H1 (cell line): ENCODE results near the gene KLF9. TPM values are rescaled to one million over a fixed set of nuclear protein-coding genes. Genes with fewer than 3 reads are reported as not detected.

Experiments
- CTCF ChIA-PET: fragments of 300-600 bp; sonication (Branson Sonifier 250); formaldehyde crosslinking; loops from one replicate; lab custom pipeline; 2021; ENCODE audit not compliant: partially characterized antibody; lab: Charles Lee
- POLR2A ChIA-PET: fragments of 300-600 bp; sonication (Branson Sonifier 250); formaldehyde crosslinking; loops from one replicate; lab custom pipeline; 2021; ENCODE audit warnings: inconsistent platforms; ENCODE audit not compliant: partially characterized antibody; lab: Charles Lee
- DNase-seq, 2 experiments: peaks; one replicate each; pipeline versions ENCODE4 v3.0.0 to v3.0.0-alpha.2; 2010 to 2022; ENCODE audit warnings: low spot score in 2 of 2, low read depth in 1 of 2, mixed read lengths in 1 of 2
- FAIRE-seq: peaks from 2 replicates; lab custom pipeline; 2011; peaks lifted over from hg19 to GRCh38; lab: Jason Lieb, UNC
- H2AFZ ChIP-seq: 2 replicates; pipeline ENCODE4 v1.8.1; 2012; ENCODE audit warnings: low read length, inconsistent platforms
- H2AK5ac ChIP-seq: 2 replicates; pipeline ENCODE4 v1.6.1; 2013; ENCODE audit warnings: low read depth, low read length
- H2BK120ac ChIP-seq: replicated peaks from 2 replicates; pipeline ENCODE3; 2013; ENCODE audit warnings: low read depth, low read length, inconsistent platforms
- H2BK12ac ChIP-seq: 2 replicates; pipeline ENCODE4 v1.6.1; 2013; ENCODE audit warnings: low read depth, low read length
- H2BK15ac ChIP-seq: 2 replicates; pipeline ENCODE4 v1.6.1; 2013; ENCODE audit warnings: low read length
- H2BK20ac ChIP-seq: 2 replicates; pipeline ENCODE4 v1.6.1; 2013; ENCODE audit warnings: low read length
- H2BK5ac ChIP-seq: 2 replicates; pipeline ENCODE4 v1.6.1; 2013; ENCODE audit warnings: low read depth, low read length
- H3K14ac ChIP-seq: 2 replicates; pipeline ENCODE4 v1.6.1; 2013; ENCODE audit warnings: inconsistent platforms; ENCODE audit not compliant: insufficient read length
- H3K18ac ChIP-seq: 2 replicates; pipeline ENCODE4 v1.6.1; 2013; ENCODE audit warnings: low read length; ENCODE audit errors: extremely low read depth
- H3K23ac ChIP-seq: 2 replicates; pipeline ENCODE4 v1.6.1; 2013; ENCODE audit warnings: inconsistent platforms; ENCODE audit not compliant: insufficient read length
- H3K23me2 ChIP-seq: 2 replicates; pipeline ENCODE4 v1.6.1; 2013; ENCODE audit warnings: low read depth, low read length
- H3K27ac ChIP-seq: 2 replicates; pipeline ENCODE4 v1.6.1; 2011; ENCODE audit warnings: low read depth, low read length, inconsistent platforms
- H3K27me3 ChIP-seq, 4 experiments: replicated peaks in 1 of 4; 1 replicate in 1 of 4; 2 replicates in 3 of 4; pipeline versions ENCODE4 v1.6.1 to v1.8.1; 2011 to 2013; ENCODE audit warnings: low read length in 3 of 4, mild to moderate bottlenecking in 3 of 4, inconsistent platforms in 2 of 4, mixed read lengths in 2 of 4, moderate library complexity in 1 of 4; ENCODE audit not compliant: control insufficient read depth in 3 of 4, insufficient read depth in 3 of 4; ENCODE audit errors: extremely low read depth in 1 of 4
- H3K36me3 ChIP-seq, 4 experiments: 2 replicates each; pipeline versions ENCODE4 v1.6.1 to v1.8.1; 2011 to 2013; ENCODE audit warnings: mild to moderate bottlenecking in 4 of 4, low read length in 3 of 4, moderate library complexity in 2 of 4, control low read depth in 1 of 4, inconsistent platforms in 1 of 4; ENCODE audit not compliant: insufficient read depth in 4 of 4, control insufficient read depth in 2 of 4
- H3K4ac ChIP-seq: replicated peaks from 2 replicates; pipeline ENCODE3; 2013; ENCODE audit warnings: low read length, low read depth, mixed read lengths, inconsistent platforms; ENCODE audit not compliant: insufficient read length
- H3K4me1 ChIP-seq, 4 experiments: replicated peaks in 1 of 4; 1 replicate in 1 of 4; 2 replicates in 3 of 4; pipeline versions ENCODE4 v1.6.1 to v1.8.1; 2011 to 2013; ENCODE audit warnings: low read length in 3 of 4, inconsistent platforms in 2 of 4, mixed read lengths in 1 of 4; ENCODE audit not compliant: insufficient read depth in 4 of 4, control insufficient read depth in 3 of 4
- H3K4me2 ChIP-seq, 2 experiments: 2 replicates each; pipeline versions ENCODE4 v1.6.1 to v1.8.1; 2011 to 2013; ENCODE audit warnings: low read depth in 2 of 2, low read length in 2 of 2, control low read depth in 1 of 2, inconsistent platforms in 1 of 2, mild to moderate bottlenecking in 1 of 2; ENCODE audit not compliant: insufficient read depth in 1 of 2
- H3K4me3 ChIP-seq, 4 experiments: fragments of 200-600, 300-600 bp in 1 of 4; sonication (generic), shearing (Covaris generic), sonication (Bioruptor Twin) in 1 of 4; 2 replicates each; pipeline versions ENCODE4 v1.5.1 to v1.8.1; 2011 to 2016; ENCODE audit warnings: low read length in 4 of 4, low read depth in 3 of 4, control low read depth in 2 of 4, inconsistent platforms in 2 of 4, mild to moderate bottlenecking in 2 of 4, mixed read lengths in 1 of 4, moderate library complexity in 1 of 4; ENCODE audit not compliant: insufficient read depth in 2 of 4; ENCODE audit errors: extremely low read depth in 1 of 4
- H3K56ac ChIP-seq: replicated peaks from 2 replicates; pipeline ENCODE3; 2013; ENCODE audit warnings: low read depth, mild to moderate bottlenecking, mixed read lengths, low read length, inconsistent platforms; ENCODE audit not compliant: insufficient read length
- H3K79me1 ChIP-seq: 2 replicates; pipeline ENCODE4 v1.6.1; 2013; ENCODE audit warnings: low read depth, low read length, control low read depth
- H3K79me2 ChIP-seq, 2 experiments: 2 replicates each; pipeline versions ENCODE4 v1.6.1 to v1.8.1; 2012 to 2013; ENCODE audit warnings: low read length in 2 of 2, mild to moderate bottlenecking in 2 of 2, inconsistent platforms in 1 of 2; ENCODE audit not compliant: insufficient read depth in 2 of 2, control insufficient read depth in 1 of 2
- H3K9ac ChIP-seq, 4 experiments: replicated peaks in 1 of 4; 1 replicate in 1 of 4; 2 replicates in 3 of 4; pipeline versions ENCODE4 v1.6.1 to v1.8.1; 2011 to 2013; ENCODE audit warnings: low read depth in 3 of 4, low read length in 3 of 4, control low read depth in 2 of 4, mild to moderate bottlenecking in 2 of 4, moderate library complexity in 2 of 4, inconsistent platforms in 1 of 4; ENCODE audit errors: extremely low read depth in 1 of 4
- H3K9me3 ChIP-seq, 2 experiments: 2 replicates each; pipeline versions ENCODE4 v1.6.1 to v1.8.1; 2012 to 2013; ENCODE audit warnings: mild to moderate bottlenecking in 2 of 2, moderate library complexity in 2 of 2, control low read depth in 1 of 2, inconsistent platforms in 1 of 2, low read depth in 1 of 2, low read length in 1 of 2, mixed read lengths in 1 of 2; ENCODE audit not compliant: insufficient read depth in 2 of 2
- H4K20me1 ChIP-seq, 2 experiments: replicated peaks in 1 of 2; 2 replicates each; pipeline versions ENCODE3 to v1.8.1; 2011 to 2013; ENCODE audit warnings: inconsistent platforms in 2 of 2, low read length in 2 of 2, mild to moderate bottlenecking in 1 of 2; ENCODE audit not compliant: insufficient read depth in 2 of 2, control insufficient read depth in 1 of 2
- H4K5ac ChIP-seq: 2 replicates; pipeline ENCODE4 v1.6.1; 2013; ENCODE audit warnings: low read length, low read depth, mixed read lengths, inconsistent platforms; ENCODE audit not compliant: insufficient read length
- H4K8ac ChIP-seq: 2 replicates; pipeline ENCODE4 v1.8.0; 2013; ENCODE audit warnings: mild to moderate bottlenecking, moderate library complexity, low read length, inconsistent platforms; ENCODE audit not compliant: insufficient read depth; ENCODE audit errors: extremely low read depth
- H4K91ac ChIP-seq: replicated peaks from 2 replicates; pipeline ENCODE3; 2013; ENCODE audit warnings: low read length, mixed read lengths, inconsistent platforms; ENCODE audit not compliant: insufficient read length
- CREB1 ChIP-seq: IDR thresholded peaks from 2 replicates; pipeline ENCODE4 v1.6.1; 2012; ENCODE audit warnings: inconsistent platforms
- EGR1 ChIP-seq: IDR thresholded peaks from 2 replicates; pipeline ENCODE4 v1.6.1; 2011; ENCODE audit warnings: low read depth, low read length, borderline replicate concordance
- GABPA ChIP-seq: IDR thresholded peaks from 2 replicates; pipeline ENCODE4 v1.6.1; 2011; ENCODE audit warnings: mild to moderate bottlenecking, low read length, moderate library complexity, borderline replicate concordance; ENCODE audit not compliant: insufficient read depth
- HDAC6 ChIP-seq: IDR thresholded peaks from one replicate; pipeline ENCODE4 v1.7.1; 2012; ENCODE audit warnings: low read depth, mild to moderate bottlenecking, inconsistent platforms, low read length, moderate library complexity
- KDM4A ChIP-seq: IDR thresholded peaks from one replicate; pipeline ENCODE4 v1.7.1; 2012; ENCODE audit warnings: low read depth, mild to moderate bottlenecking, moderate library complexity, low read length, inconsistent platforms; ENCODE audit not compliant: severe bottlenecking
- RBBP5 ChIP-seq: IDR thresholded peaks from 2 replicates; pipeline ENCODE4 v1.7.1; 2012; ENCODE audit warnings: low read depth, mild to moderate bottlenecking, inconsistent platforms, low read length, moderate library complexity, borderline replicate concordance
- SP4 ChIP-seq: IDR thresholded peaks from 2 replicates; pipeline ENCODE4 v1.6.1; 2012; ENCODE audit warnings: low read length, inconsistent platforms
- SRF ChIP-seq: IDR thresholded peaks from 2 replicates; pipeline ENCODE4 v1.6.1; 2011; ENCODE audit warnings: mild to moderate bottlenecking, low read depth, low read length, moderate library complexity
- USF2 ChIP-seq: IDR thresholded peaks from 2 replicates; pipeline ENCODE4 v1.6.1; 2011; ENCODE audit warnings: low read length, improper control_type of control experiment
- YY1 ChIP-seq: IDR thresholded peaks from 2 replicates; pipeline ENCODE4 v1.6.1; 2011; ENCODE audit warnings: low read depth, mild to moderate bottlenecking, low read length
- WGBS, 2 experiments: shearing (Covaris generic) in 1 of 2; methylation state at CpG; one replicate each; pipeline versions ENCODE4 v1.1.6 to v1.1.7; 2013 to 2015; ENCODE audit warnings: low lambda C conversion rate in 2 of 2, mixed read lengths in 2 of 2, inconsistent platforms in 1 of 2, low coverage in 1 of 2, missing lambda C conversion rate in 1 of 2; ENCODE audit not compliant: insufficient replicate concordance in 2 of 2, insufficient coverage in 1 of 2, insufficient read length in 1 of 2; ENCODE audit errors: extremely low coverage in 1 of 2, missing lambda C conversion rate in 1 of 2; 5-methylcytosine and 5-hydroxymethylcytosine counted together
- polyA plus RNA-seq, 7 experiments: library from polyadenylated mRNA; depleted of rRNA in 3 of 7; stranded (reverse) in 5 of 7; unstranded in 2 of 7; fragments of >200 nt in 5 of 7; fragments of 200-250 nt in 2 of 7; gene quantifications; 1 replicate in 5 of 7; 2 replicates in 1 of 7; 4 replicates in 1 of 7; pipeline versions ENCODE4 v1.2.1 to v1.2.3, GENCODE V29; 2011 to 2013; ENCODE audit warnings: missing spikeins in 2 of 7, mixed read lengths in 2 of 7
- total RNA-seq: library from RNA; stranded (reverse); fragmentation: NEBNext Ultra II Directional; extraction: Animal tissue kit (Norgen Biotek cat#: 25700); gene quantifications from 2 replicates; pipeline ENCODE4 v1.2.1, GENCODE V29; 2021
- TF ChIP-seq, protein P1 (sequence below): IDR thresholded peaks from 2 replicates; pipeline ENCODE4 v1.6.1; 2012; ENCODE audit warnings: inconsistent platforms

Gene KLF9
- total and polyA plus RNA-seq, 2 of the 8 experiments (the other 6 are each of a cell fraction or from before 2014, with no cell fraction given) = 0.47 to 0.82 TPM

DNA sequence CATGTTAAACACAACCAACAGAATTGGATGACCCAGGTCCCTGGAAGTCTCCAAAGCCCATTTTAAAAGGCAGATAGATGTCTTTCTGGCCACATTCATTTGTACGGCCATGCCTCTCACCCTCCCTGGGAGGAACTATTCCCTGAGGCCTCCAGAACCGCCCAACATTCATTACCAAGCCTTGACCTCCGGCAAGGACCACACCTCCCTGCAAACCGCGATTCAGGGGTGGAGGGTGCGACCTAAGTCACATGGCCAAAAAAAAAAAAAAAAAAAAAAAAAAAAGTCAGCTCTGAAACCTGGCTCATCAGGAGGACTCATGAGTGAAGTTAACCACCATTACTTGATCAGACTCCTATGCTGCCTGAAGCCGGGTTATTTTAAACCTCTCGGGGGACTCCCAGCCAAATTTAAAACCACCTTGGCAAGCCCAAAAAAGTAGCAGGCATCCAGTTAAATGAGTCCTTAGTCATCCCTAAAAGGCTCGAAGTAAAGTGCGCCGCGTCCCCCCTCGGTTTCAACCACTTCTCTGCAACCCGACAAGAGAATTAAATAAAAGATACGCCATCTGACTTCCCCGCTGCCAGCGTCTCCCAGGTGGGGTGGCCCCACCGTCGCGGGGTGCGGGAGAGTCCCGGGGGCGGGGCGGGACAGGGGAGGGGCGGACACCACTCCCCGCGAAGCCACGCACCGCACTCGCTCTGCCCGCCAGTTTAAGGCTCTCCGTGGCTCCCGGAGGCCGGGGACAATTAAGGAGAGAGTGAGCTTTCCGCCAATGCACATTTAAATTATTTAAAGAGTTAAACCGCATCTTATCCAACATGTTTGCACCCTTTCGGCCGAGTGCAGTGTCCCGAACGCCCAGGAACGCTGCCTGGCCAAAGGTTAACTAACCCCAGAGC, 2.3 kb downstream of the KLF9 start:
- Histone ChIP-seq H3K23ac (no peak overlapping the region), H3K79me1 (no peaks in the 10 kb centered on the region), H3K27ac (no peak overlapping the region), H3K14ac (no peak overlapping the region), H3K23me2 (peaks cover 13% of the 10 kb centered on the region), H3K4me1 (peaks cover 4 to 11% (median 7%) of the 10 kb centered on the region in 4 experiments), H4K8ac (no peak overlapping the region), H2BK120ac (no peak overlapping the region), H2AFZ (peak overlapping the region; percentile 96; the same call in 1 of the 2 replicates), H3K4ac (no peak overlapping the region), H3K4me2 (peak overlapping the region; percentile 99), H3K56ac (no peak overlapping the region), H3K36me3 (no peaks in the 10 kb centered on the region), H2BK12ac (no peak overlapping the region), H2BK20ac (no peak overlapping the region), H3K4me3 (peak overlapping the region; percentile 42 to 70 (median 62)), H2BK15ac (no peak overlapping the region), H3K9me3 (no peaks in the 10 kb centered on the region), H4K20me1 (no peaks in the 10 kb centered on the region), H2BK5ac (no peak overlapping the region), H3K79me2 (no peaks in the 10 kb centered on the region), H4K5ac (no peak overlapping the region), H2AK5ac (no peak overlapping the region), H3K9ac (no peak overlapping the region), H3K27me3 (peaks cover 9 to 36% (median 31%) of the 10 kb centered on the region in 4 experiments), H3K18ac (no peak overlapping the region), H4K91ac (no peak overlapping the region)
- WGBS, 2 experiments = 5% methylated on average over 37 of the region's 41 CpGs; no CpG with 5 or more reads in 1 of the 2 experiments
- FAIRE-seq (no peak), DNase-seq (peak; percentile 31 to 54)
- ChIA-PET POLR2A (no interaction called here), CTCF (no interaction called here)
- TF ChIP-seq RBBP5 (no peak), KDM4A (no peak), YY1 (no peak), EGR1 (no peak), USF2 (peak; percentile 49; the same call in 1 of the 2 replicates), GABPA (no peak), SRF (no peak), CREB1 (no peak), SP4 (0 out of 2 replicates have a peak, but pooled peaks have one; percentile 29), HDAC6 (no peak)
- TF ChIP-seq, protein P1, sequence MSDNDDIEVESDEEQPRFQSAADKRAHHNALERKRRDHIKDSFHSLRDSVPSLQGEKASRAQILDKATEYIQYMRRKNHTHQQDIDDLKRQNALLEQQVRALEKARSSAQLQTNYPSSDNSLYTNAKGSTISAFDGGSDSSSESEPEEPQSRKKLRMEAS = peak; percentile 49; the same call in 1 of the 2 replicates
